OCI-LY1 (cell line): ENCODE data around the gene DGCR6L.
"Not testable (repeated sequence)": the region's sequence is repeated elsewhere in the genome, so short reads cannot be mapped to it uniquely, and the experiment has no call there.

ENCODE experiments used
- EZH2 ChIP-seq: fragments of 200-600 bp; sonication (generic), shearing (Covaris generic); IDR thresholded peaks from 2 replicates; pipeline ENCODE4 v1.8.0; 2017; ENCODE audit warnings: borderline replicate concordance, mixed run types, mild to moderate bottlenecking, antibody characterized with exemption, low read length, moderate library complexity, mixed read lengths
- TF ChIP-seq, protein P1 (sequence below): fragments of 200-600 bp; sonication (generic), shearing (Covaris generic); IDR thresholded peaks from 2 replicates; pipeline ENCODE4 v1.5.1; 2017; ENCODE audit warnings: mild to moderate bottlenecking, antibody characterized with exemption, low read length, moderate library complexity, mixed read lengths

- TF ChIP-seq, protein P1, sequence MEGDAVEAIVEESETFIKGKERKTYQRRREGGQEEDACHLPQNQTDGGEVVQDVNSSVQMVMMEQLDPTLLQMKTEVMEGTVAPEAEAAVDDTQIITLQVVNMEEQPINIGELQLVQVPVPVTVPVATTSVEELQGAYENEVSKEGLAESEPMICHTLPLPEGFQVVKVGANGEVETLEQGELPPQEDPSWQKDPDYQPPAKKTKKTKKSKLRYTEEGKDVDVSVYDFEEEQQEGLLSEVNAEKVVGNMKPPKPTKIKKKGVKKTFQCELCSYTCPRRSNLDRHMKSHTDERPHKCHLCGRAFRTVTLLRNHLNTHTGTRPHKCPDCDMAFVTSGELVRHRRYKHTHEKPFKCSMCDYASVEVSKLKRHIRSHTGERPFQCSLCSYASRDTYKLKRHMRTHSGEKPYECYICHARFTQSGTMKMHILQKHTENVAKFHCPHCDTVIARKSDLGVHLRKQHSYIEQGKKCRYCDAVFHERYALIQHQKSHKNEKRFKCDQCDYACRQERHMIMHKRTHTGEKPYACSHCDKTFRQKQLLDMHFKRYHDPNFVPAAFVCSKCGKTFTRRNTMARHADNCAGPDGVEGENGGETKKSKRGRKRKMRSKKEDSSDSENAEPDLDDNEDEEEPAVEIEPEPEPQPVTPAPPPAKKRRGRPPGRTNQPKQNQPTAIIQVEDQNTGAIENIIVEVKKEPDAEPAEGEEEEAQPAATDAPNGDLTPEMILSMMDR: not testable (repeated sequence)
- not testable (repeated sequence) for TF ChIP-seq EZH2
Observed at GRCh38 chr22:20318043-20318688, 1.7 kb downstream of the DGCR6L start.
